HK-2 (cell line): ENCODE data around the gene DCST1.

Experiments used
- DNase-seq: peaks from one replicate; pipeline ENCODE4 v3.0.0-alpha.2; 2018; ENCODE audit not compliant: unreplicated experiment

DCST1 gene

GRCh38 chr1:155073377-155074242 is 40.0 kb downstream of the DCST1 start:
- DNase-seq = no peak

- DNase-seq = no peak
Observed at GRCh38 chr1:155075535-155075934, 41.9 kb downstream of the DCST1 start.

- DNase-seq = no peak
Observed at GRCh38 chr1:155076371-155076770, 42.7 kb downstream of the DCST1 start.

- DNase-seq = no peak
Observed at GRCh38 chr1:155077346-155077745, 43.7 kb downstream of the DCST1 start.

GRCh38 chr1:155077758-155078445 is 44.3 kb downstream of the DCST1 start:
- no peak for DNase-seq

- DNase-seq = no peak
Observed at GRCh38 chr1:155078469-155079209, 45.0 kb downstream of the DCST1 start, which contains the start of gene EFNA3. TSS of gene EFNA3 (plus strand) at chr1:155078837. CDS start at chr1:155078942, 105 bp downstream.

GRCh38 chr1:155079210-155079486 is 45.5 kb downstream of the DCST1 start:
- DNase-seq = no peak

- DNase-seq = no peak
Observed at GRCh38 chr1:155079487-155080311, 46.1 kb downstream of the DCST1 start.

- DNase-seq = no peak
Observed at GRCh38 chr1:155080312-155081228, 46.9 kb downstream of the DCST1 start.

- no peak for DNase-seq
Observed at GRCh38 chr1:155081472-155082300, 48.1 kb downstream of the DCST1 start.

GRCh38 chr1:155082301-155083051 is 48.9 kb downstream of the DCST1 start:
- no peak for DNase-seq

GRCh38 chr1:155083052-155083541 is 49.5 kb downstream of the DCST1 start:
- DNase-seq = no peak

GRCh38 chr1:155083865-155084721 is 50.5 kb downstream of the DCST1 start:
- no peak for DNase-seq

GRCh38 chr1:155084722-155085503 is 51.3 kb downstream of the DCST1 start:
- peak; percentile 92 for DNase-seq

- DNase-seq = peak; percentile 65
Observed at GRCh38 chr1:155085504-155086127, 52.0 kb downstream of the DCST1 start.

GRCh38 chr1:155086128-155086741 is 52.6 kb downstream of the DCST1 start:
- peak; percentile 77 for DNase-seq
